GOT3 (cell line): Measurements from ENCODE around the gene MAGIX.
"Not testable (repeated sequence)": the region's sequence is repeated elsewhere in the genome, so short reads cannot be mapped to it uniquely, and the experiment has no call there.

Experiments used
- DNase-seq: peaks from one replicate; lab custom pipeline; 2025; ENCODE audit warnings: mixed read lengths; lab: John Stamatoyannopoulos, UW

The MAGIX gene

DNA sequence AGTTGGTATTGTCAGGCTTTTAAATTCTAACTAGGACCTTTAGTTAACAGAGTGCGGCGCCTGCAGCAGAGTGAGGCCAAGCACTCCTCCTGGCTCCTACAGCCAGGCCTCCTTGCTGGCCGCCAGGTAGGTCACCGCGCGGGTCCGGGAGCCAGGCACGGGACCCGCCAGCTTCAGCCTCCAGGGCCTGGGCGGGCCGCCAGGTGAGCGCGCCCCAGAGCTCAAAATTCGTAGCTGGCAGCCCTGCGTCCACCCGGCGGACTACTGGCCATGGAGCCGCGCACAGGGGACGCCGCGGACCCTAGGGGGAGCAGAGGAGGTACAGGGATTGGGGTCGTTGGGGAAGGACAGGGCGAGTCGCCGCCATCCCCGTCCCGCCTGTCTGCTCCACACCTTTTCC lies at the start of gene MAGIX:
Gene MAGIX, plus strand, starts transcription at position 139 of the 400 bp plus-strand sequence. Its CDS starts 132 bp downstream, at position 271.
- DNase-seq: no peak

GRCh38 chrX:49116076-49116475 lies 46.5 kb upstream of the MAGIX start:
- DNase-seq: no peak

- DNase-seq: no peak
Measured at GRCh38 chrX:49116716-49117115, 45.8 kb upstream of the MAGIX start.

DNA sequence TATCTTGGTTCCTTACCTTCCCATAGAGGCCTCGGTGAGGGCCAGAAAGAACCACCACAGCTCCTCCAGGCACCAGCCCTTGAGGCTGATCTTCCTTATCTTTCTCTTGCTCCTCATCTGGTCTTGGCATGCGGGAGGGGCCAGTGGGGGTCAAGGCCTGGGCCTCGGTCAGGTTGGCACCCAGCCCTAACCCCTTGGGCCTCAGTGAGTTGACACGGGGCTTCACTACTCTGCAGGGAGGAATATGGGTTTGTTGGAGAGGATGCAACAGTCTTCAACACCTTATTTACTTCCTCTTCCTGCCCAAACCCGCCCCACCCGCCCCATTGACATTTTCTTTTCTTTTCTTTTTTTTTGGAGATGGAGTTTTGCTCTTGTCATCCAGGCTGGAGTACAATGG lies 45.0 kb upstream of the MAGIX start:
- no peak for DNase-seq

GRCh38 chrX:49120091-49120490 lies 42.5 kb upstream of the MAGIX start:
- DNase-seq: no peak

DNA sequence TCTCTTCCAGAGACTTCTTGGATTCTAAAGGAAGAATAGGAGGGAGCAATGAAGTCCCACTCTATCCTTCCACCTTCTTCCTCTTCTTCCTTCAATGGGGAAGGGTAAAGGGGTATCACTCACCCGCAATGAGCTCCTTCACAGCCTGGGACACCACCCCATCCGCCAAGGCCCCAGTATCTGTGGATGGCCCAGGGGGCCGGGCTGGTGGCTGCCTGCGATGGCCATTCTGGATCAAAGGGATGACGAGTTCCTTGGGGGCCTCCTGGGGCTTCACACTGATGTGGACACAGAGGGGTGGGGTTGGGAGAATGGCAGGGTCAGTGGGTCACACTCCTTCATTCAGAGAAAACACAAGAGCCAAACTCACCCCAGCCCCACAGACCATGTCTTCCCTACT lies 40.1 kb upstream of the MAGIX start:
- no peak for DNase-seq

DNA sequence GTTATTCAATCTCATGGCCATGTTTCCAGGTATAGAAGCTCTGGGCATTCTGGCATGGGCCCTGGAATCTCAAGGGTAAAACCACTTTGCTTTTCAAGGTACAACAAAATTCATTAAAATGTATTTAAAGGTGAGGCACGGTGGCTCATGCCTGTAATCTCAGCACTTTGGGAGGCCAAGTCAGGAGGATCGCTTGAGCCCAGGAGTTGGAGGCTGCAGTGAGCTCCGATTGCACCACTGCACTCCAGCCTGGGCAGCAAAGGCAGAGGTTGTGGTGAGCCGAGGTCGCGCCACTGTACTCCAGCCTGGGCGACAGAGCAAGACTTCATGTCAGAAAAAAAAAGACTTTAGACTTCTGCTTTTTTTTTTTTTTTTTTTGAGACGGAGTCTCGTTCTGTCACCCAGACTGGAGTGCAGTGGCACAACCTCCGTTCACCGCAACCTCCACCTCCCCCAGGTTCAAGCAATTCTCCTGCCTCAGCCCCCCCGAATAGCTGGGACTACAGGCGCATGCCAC lies 34.8 kb upstream of the MAGIX start:
- DNase-seq: not testable (repeated sequence)

- DNase-seq: no peak
Measured at GRCh38 chrX:49129427-49129826, 33.1 kb upstream of the MAGIX start.

DNA sequence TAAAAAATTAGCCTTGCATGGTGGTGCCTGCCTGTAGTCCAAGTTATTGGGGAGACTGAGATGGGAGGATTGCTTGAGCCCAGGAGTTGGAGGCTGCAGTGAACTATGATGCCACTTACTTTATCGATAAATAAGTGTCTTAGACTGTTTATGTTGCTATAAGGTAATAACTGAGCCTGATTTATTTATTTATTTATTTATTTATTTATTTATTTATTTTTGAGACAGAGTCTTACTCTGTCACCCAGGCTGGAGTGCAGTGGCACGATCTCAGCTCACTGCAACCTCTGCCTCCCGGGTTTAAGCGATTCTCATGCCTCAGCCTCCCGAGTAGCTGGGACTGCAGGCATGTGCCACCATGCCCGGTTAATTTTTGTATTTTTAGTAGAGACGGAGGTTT lies 30.3 kb upstream of the MAGIX start:
- DNase-seq: not testable (repeated sequence)

DNA sequence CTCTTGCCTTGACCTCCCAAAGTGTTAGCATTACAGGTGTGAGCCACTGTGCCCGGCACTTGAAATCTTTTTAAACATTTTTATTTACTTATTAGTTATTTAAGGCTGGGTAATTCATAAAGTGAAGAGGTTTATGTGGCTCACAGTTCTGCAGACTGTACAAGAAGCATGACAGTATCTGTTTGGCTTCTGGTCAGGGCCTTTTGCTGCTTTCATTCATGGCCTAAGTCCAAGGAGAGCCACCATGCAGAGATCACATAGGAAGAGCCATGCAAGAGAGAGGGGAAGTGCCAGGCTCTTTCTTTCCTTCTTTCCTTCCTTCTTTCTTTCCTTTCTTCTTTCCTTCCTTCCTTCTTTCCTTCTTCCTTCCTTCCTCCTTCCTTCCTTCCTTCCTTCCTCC lies 28.8 kb upstream of the MAGIX start:
- no peak for DNase-seq

- no peak for DNase-seq
Measured at GRCh38 chrX:49137492-49137891, 25.1 kb upstream of the MAGIX start.

- DNase-seq: no peak
Measured at GRCh38 chrX:49139713-49140112, 22.8 kb upstream of the MAGIX start.

DNA sequence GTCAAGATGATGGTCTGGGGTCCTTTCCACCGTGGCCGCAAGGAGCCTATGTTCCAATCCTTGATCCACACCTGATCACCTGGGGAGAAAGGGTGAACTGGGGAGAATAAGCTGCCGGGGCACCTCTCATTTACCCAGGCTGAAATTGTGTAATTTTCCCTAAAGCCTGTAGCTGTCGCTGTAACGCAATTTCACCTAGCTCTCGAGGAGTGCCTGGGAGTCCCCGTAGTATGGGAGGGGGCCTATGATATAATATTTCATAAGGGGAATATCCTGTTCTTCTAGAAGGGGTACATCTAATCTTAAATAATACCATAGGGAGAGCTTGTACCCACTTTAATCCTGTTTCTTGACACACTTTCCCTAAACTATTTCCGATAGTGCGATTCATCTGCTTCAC lies 20.3 kb upstream of the MAGIX start:
- DNase-seq: not testable (repeated sequence)

- DNase-seq: not testable (repeated sequence)
Measured at GRCh38 chrX:49143154-49143553, 19.4 kb upstream of the MAGIX start.

- no peak for DNase-seq
Measured at GRCh38 chrX:49147282-49147681, 15.3 kb upstream of the MAGIX start.

DNA sequence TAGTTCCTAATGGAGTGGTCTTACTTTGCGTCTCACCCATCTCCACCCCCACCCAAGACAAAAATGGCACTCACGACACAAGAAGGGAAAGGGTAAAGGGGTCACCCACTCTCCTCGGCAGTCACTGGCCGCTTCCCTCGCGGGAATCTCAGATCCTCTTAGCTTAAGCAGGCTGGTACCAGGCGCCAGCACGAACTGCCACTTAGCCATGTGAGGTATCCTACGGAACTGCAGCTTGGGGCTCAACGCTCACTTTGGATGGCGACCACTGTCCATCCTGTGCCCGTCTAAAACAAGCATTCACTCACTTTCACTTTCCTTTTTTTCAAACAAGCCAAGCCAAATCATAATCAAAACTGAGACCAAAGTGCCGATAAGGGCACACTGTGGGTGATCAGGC lies 14.6 kb upstream of the MAGIX start:
- no peak for DNase-seq

DNA sequence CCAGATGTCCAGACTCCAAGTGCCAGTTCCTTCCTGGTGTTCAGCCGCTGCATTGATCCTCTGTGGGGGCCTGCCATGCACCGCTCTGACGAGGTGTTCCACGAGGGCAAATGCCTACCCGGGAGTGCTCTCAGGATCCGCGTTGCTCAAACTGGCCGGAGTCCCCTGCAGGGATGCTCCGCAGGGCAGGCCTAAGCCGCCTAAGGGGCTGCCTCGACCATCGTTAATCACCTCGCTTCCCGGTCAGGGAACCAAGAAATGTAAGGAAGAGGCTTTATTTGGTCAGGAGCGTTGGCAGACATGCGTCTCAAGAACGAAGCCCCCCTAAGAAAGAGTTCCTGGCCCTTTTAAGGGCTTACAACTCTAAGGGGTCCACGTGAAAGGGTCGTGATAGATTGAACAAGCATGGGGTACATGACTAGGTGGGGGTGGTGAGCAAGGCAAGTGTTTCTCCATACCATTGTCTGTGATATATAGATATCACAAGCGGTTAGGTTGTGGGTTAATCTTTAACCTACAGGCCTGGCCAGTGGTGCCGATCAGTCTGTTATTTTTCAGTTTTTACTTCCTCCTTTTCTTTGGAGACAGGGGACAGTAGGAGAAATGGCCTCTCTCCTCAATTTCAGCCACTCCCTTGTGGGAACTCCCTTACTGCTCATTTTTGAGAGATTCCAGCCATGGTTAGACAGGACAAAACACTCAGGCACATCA lies 14.0 kb upstream of the MAGIX start:
- not testable (repeated sequence) for DNase-seq

DNA sequence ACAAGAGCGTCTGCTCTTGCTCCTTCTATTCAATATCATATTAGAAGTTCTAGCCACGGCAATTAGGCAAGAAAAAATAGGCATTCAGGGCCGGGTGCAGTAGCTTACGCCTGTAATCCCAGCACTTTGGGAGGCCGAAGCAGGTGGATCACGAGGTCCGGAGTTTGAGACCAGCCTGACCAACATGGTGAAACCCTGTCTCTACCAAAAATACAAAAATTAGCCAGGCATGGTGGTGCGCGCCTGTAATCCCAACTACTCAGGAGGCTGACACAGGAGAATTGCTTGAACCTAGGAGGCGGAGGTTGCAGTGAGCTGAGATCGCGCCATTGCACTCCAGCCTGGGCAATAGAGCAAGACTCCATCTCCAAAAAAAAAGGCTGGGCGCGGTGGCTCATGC lies 13.3 kb upstream of the MAGIX start:
- not testable (repeated sequence) for DNase-seq

GRCh38 chrX:49153467-49153866 lies 9.1 kb upstream of the MAGIX start:
- no peak for DNase-seq

GRCh38 chrX:49155243-49155899 lies 7.2 kb upstream of the MAGIX start:
- no peak for DNase-seq

DNA sequence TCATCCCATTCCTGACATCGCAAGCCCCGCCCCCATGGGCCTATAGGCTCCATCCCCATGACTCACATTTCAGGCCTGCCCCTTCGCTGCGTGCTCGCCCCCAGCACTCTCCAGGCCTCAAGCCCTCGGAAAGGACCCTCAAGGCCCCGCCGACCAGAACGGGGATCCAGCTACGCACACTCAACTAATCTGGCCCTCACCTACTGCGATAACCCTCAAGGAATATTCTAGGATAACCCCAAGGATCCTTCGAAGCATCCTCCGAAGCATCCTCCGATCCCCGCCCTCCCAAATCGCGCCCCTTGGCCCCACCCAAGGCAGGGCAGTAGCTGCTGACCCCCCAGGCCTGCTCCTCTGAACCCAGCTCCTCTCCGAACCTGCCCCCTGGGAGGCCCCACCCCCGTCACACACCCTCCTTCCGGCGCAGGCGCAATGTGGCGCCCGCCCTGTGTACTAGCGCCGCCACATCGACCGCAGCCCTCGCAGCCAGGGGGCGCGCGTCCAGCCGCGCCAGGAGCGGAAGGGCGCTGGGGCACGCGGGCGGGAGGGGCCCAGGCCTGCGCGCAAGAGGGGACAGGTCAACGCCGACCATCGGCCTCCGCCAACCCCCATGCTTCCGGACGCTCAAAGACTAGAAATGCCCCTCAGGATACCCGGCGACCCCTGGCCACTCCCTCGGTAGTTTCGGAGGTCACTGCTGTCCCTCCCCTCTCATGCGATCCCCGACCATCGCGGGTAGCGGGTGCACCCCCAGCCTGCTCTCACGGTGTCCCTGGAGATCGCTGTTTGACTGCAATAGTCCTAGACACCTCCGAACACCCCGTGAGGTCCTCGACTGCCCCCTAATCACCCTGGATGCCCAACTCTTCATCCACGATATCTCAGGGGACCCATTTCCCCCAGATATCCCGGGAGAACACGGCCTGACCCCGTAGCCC lies 6.4 kb upstream of the MAGIX start:
- peak; percentile 47 for DNase-seq

DNA sequence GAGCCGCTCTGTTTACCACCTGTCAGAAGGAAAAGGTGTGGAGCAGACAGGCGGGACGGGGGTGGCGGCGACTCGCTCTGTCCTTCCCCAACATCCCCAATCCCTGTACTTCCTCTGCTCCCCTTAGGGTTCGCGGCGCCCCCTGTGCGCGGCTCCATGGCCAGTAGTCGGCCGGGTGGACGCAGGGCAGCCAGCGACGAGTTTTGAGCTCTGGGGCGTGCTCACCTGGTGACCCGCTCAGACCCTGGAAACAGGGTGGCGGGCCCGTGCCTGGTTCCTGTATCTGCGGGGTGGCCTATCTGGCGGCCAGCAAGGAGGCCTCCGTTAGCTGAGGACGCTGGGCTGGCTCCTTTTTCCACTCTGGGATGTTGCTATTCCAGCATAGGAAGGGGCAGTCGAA lies 5.4 kb upstream of the MAGIX start:
- DNase-seq: no peak
